HEK293T (cell line): Measurements from ENCODE around the gene SREBF2.
"Not testable (repeated sequence)": the region's sequence is repeated elsewhere in the genome, so short reads cannot be mapped to it uniquely, and the experiment has no call there.

ENCODE experiments used
- CTCF ChIA-PET: fragments of 350-600 bp; formaldehyde crosslinking; extraction: SDS; loops from one replicate; lab custom pipeline; 2021; ENCODE audit warnings: antibody characterized with exemption, inconsistent platforms; lab: Yijun Ruan, JAX
- POLR2A ChIA-PET: fragments of 350-600 bp; formaldehyde crosslinking; extraction: SDS; loops from one replicate; lab custom pipeline; 2020; ENCODE audit warnings: antibody characterized with exemption, inconsistent platforms; lab: Yijun Ruan, JAX
- DNase-seq: peaks from one replicate; pipeline ENCODE4 v3.0.0; 2012; ENCODE audit warnings: mixed read lengths; ENCODE audit errors: extremely low spot score
- ARNT ChIP-seq: fragments of 450-650 bp; IDR thresholded peaks from 2 replicates; pipeline ENCODE4 v1.6.1; 2017; ENCODE audit warnings: mild to moderate bottlenecking
- BHLHE40 ChIP-seq: fragments of 450-650 bp; IDR thresholded peaks from 2 replicates; pipeline ENCODE4 v1.6.1; 2016; ENCODE audit warnings: mild to moderate bottlenecking, moderate library complexity, borderline replicate concordance
- CTBP1 ChIP-seq: fragments of 450-650 bp; IDR thresholded peaks from 2 replicates; pipeline ENCODE4 v1.6.1; 2016; ENCODE audit warnings: borderline replicate concordance
- ELF4 ChIP-seq: fragments of 450-650 bp; IDR thresholded peaks from 2 replicates; pipeline ENCODE4 v1.6.1; 2017; ENCODE audit warnings: antibody characterized with exemption
- FOXA1 ChIP-seq: fragments of 450-650 bp; IDR thresholded peaks from 2 replicates; pipeline ENCODE4 v1.6.1; 2016; ENCODE audit warnings: mild to moderate bottlenecking
- FOXK2 ChIP-seq: fragments of 450-650 bp; IDR thresholded peaks from 2 replicates; pipeline ENCODE4 v1.6.1; 2016; ENCODE audit warnings: mild to moderate bottlenecking
- FOXM1 ChIP-seq: fragments of 450-650 bp; IDR thresholded peaks from 2 replicates; pipeline ENCODE4 v1.6.1; 2017; ENCODE audit warnings: mild to moderate bottlenecking, borderline replicate concordance
- HDGF ChIP-seq: fragments of 450-650 bp; IDR thresholded peaks from 2 replicates; pipeline ENCODE4 v1.6.1; 2017; ENCODE audit warnings: antibody characterized with exemption, borderline replicate concordance
- L3MBTL2 ChIP-seq: fragments of 450-650 bp; conservative IDR thresholded peaks from 2 replicates; pipeline ENCODE4 v1.6.1; 2016; ENCODE audit warnings: mild to moderate bottlenecking
- LEF1 ChIP-seq: fragments of 450-650 bp; IDR thresholded peaks from 2 replicates; pipeline ENCODE4 v1.6.1; 2017; ENCODE audit warnings: mild to moderate bottlenecking, borderline replicate concordance
- NFRKB ChIP-seq: fragments of 450-650 bp; IDR thresholded peaks from 2 replicates; pipeline ENCODE4 v1.6.1; 2016; ENCODE audit warnings: mild to moderate bottlenecking, moderate library complexity
- SP1 ChIP-seq: fragments of 450-650 bp; IDR thresholded peaks from 2 replicates; pipeline ENCODE4 v1.6.1; 2017
- SUZ12 ChIP-seq: fragments of 450-650 bp; IDR thresholded peaks from 2 replicates; pipeline ENCODE4 v1.6.1; 2016; ENCODE audit warnings: mild to moderate bottlenecking
- TARDBP ChIP-seq: fragments of 450-650 bp; IDR thresholded peaks from 2 replicates; pipeline ENCODE4 v1.6.1; 2016
- ZNF384 ChIP-seq: fragments of 450-650 bp; IDR thresholded peaks from 2 replicates; pipeline ENCODE4 v1.6.1; 2016
- TF ChIP-seq, protein P1 (sequence below): fragments of 450-650 bp; IDR thresholded peaks from 2 replicates; pipeline ENCODE4 v1.6.1; 2016

SREBF2 gene

GRCh38 chr22:41831383-41831782, 1.5 kb upstream of the SREBF2 start:
- TF ChIP-seq SUZ12 (no peak), TARDBP (no peak), FOXA1 (no peak), ARNT (no peak), LEF1 (no peak), ZNF384 (no peak), CTBP1 (no peak), HDGF (no peak), BHLHE40 (no peak), ELF4 (no peak), NFRKB (no peak), FOXK2 (no peak)
- CTCF ChIA-PET, result interaction anchor here (0.6 kb wide), 1 partner anchor 69 kb away, joined by 3 read pairs; no protein-coding TSS in a partner anchor
- POLR2A ChIA-PET, result interaction anchor here (0.6 to 3.5 kb wide), 5 partner anchors 10 to 115 kb away, joined by 3 to 35 read pairs (median 11); partner anchors contain the start of gene CCDC134

GRCh38 chr22:41831828-41832552, 915 bp upstream of the SREBF2 start:
- ChIA-PET CTCF (interaction anchor here (1.3 to 1.4 kb wide), 2 partner anchors 25 to 94 kb away, joined by 4 to 6 read pairs; no protein-coding TSS in a partner anchor), POLR2A (interaction anchor here (0.6 to 3.5 kb wide), 19 partner anchors 9 to 451 kb away, joined by 3 to 35 read pairs (median 4); partner anchors contain the start of genes CCDC134, CENPM, SNU13 and TEF)
- DNase-seq, result no peak
- TF ChIP-seq L3MBTL2, result no peak; the same call in 1 of the 2 replicates
- TF ChIP-seq LEF1, result no peak
- no peak for TF ChIP-seq HDGF
- TF ChIP-seq SP1, result no peak
- TF ChIP-seq FOXM1, result no peak
- TF ChIP-seq ARNT, result no peak
- no peak for TF ChIP-seq CTBP1
- TF ChIP-seq ELF4, result no peak
- TF ChIP-seq FOXK2, result no peak
- no peak for TF ChIP-seq FOXA1

More at GRCh38 chr22:41831383-41831782, 1.5 kb upstream of the SREBF2 start:
- DNase-seq, result no peak

DNA sequence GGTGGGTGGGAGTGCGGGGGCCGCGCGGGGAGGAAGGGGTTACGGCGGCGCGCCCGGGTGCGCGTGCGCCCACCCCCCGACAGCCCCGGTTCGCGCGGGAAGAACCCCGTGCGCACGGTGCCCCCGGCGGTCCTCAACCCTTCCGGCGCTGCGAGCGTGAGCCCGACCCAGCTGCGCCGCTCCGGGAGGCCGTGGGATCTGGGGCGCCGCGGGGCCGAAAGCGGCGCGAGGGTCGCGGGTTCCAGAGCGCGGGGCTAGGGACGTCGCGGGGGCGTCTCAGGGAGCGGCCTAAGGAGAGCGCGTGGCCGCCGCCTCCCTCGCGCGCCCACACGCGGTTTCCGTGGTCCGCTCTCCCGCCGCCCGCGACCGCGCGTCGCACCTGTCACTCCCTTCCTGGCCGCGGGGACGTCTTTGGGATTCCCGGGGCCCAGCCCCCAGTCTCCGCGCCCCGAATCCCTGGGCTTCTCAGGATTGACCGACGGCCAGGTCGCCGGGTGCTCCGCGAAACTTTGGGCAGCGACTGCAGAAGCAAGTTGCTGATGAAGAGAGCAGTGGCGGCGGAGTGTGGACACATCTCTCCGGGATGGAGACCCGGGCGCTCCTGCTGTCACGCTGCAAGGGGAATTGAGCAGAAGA, 582 bp downstream of the SREBF2 start:
- peak; percentile 35 for DNase-seq

GRCh38 chr22:41834005-41834944, 1.4 kb downstream of the SREBF2 start:
- no peak for DNase-seq
- ChIA-PET POLR2A (interaction anchor here (0.9 to 1.5 kb wide), 2 partner anchors 34 to 167 kb away, joined by 7 to 9 read pairs; partner anchors contain the start of gene CCDC134), CTCF (no interaction called here)
- no peak for TF ChIP-seq FOXK2
- TF ChIP-seq, protein P1, sequence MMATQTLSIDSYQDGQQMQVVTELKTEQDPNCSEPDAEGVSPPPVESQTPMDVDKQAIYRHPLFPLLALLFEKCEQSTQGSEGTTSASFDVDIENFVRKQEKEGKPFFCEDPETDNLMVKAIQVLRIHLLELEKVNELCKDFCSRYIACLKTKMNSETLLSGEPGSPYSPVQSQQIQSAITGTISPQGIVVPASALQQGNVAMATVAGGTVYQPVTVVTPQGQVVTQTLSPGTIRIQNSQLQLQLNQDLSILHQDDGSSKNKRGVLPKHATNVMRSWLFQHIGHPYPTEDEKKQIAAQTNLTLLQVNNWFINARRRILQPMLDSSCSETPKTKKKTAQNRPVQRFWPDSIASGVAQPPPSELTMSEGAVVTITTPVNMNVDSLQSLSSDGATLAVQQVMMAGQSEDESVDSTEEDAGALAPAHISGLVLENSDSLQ, result no peak
- no peak for TF ChIP-seq SP1

More for the DNA sequence above, 582 bp downstream of the SREBF2 start:
- ChIA-PET POLR2A (interaction anchor here (0.7 to 3.5 kb wide), 17 partner anchors 8 to 452 kb away, joined by 3 to 35 read pairs (median 4); partner anchors contain the start of genes CCDC134, CENPM, SNU13 and TEF), CTCF (interaction anchor here (0.6 to 1.4 kb wide), 3 partner anchors 24 to 108 kb away, joined by 3 to 6 read pairs (median 4); no protein-coding TSS in a partner anchor)
- TF ChIP-seq, protein P1, result no peak
- peak; percentile 63 for TF ChIP-seq L3MBTL2

DNA sequence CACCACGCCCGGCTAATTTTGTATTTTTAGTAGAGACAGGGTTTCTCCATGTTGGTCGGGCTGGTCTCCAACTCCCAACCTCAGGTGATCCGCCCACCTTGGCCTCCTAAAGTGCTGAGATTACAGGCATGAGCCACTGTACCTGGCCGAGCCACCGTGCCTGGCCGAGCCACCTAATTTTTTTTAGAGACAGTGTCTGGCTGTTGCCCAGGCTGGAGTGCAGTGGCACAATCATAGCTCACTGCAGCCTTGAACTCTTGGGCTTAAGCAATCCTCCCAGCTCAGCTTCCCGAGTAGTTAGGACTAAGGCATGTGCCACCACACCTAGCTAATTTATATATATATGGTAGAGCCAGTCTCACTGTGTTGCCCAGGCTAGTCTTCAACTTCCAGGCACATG, 2.6 kb downstream of the SREBF2 start:
- POLR2A ChIA-PET, result interaction anchor here (0.9 to 1.0 kb wide), 2 partner anchors 11 to 35 kb away, joined by 3 read pairs; partner anchors contain the start of gene CCDC134
- CTCF ChIA-PET, result interaction anchor here (0.6 kb wide), 1 partner anchor 125 kb away, joined by 3 read pairs; no protein-coding TSS in a partner anchor
- not testable (repeated sequence) for DNase-seq

DNA sequence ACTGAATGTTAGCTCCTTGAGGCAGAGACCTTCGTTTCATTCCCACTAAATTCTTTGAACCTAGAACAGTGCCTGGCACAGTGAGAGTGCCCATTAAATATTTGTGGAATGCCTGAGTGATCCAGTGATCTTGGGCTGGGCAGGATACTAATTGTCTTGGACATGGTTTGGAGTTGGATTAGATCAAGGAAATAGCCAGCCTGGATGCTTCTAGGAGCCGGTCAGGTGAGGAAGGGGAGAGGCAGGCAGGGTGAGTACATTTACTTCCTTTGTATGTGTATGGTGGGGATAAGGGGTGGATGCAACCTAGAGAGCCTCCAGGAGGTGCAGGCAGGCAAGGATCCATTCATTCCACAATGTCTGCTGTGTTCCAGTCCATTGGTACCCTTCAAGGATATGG, 3.6 kb downstream of the SREBF2 start:
- ChIA-PET CTCF (interaction anchor here (0.5 kb wide), 1 partner anchor 16 kb away, joined by 3 read pairs; no protein-coding TSS in a partner anchor), POLR2A (interaction anchor here (0.9 to 1.0 kb wide), 2 partner anchors 10 to 36 kb away, joined by 3 read pairs; partner anchors contain the start of gene CCDC134)
- TF ChIP-seq TARDBP (no peak), ARNT (no peak)

More for the DNA sequence above, 3.6 kb downstream of the SREBF2 start:
- DNase-seq, result no peak
